ENCODE measurements around the gene ARHGEF2. TPM values are rescaled to one million over a fixed set of nuclear protein-coding genes. Genes with fewer than 3 reads are reported as not detected.

Gene ARHGEF2
- total and polyA plus RNA-seq, 2 donors (not counting 1 experiment from before 2014, with no cell fraction given) = 241 to 245 TPM

DNA sequence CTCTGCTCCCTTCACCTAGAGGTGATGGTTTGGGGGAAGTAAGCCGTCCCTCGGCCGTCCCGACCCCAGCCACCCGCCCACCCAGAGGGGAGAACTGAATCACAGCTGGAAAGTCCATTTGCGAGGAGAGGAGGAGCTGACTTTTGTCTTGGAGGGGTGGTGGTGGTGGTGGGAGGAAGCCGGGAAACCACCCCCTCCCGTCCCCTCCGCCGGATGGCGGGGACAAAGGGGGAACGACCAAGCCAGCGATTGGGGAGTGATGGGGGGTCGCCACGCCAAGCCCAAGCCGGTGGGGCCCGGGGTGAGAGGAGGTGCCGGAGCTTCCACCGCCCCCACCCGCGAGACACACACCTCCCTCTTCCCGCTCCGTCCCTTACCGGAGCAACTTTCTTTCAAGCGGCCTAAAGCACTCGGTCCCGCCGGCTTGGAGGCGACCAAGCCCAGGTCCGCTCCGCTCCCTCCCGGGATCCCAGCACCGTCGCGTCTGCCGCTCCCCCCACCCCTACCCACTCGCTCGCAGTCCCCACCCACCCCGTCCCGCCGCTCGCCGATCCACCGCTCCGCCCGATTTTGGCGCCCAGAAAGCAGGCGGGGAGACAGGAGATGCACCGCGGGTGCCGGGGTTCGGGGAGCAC lies 540 bp downstream of the ARHGEF2 start:
- intact Hi-C loops (cut with micrococcal nuclease) = loop anchor here (1.0 to 5.0 kb wide), 3 partner anchors 32 to 231 kb away; partner anchors contain the start of gene LAMTOR2
- peak overlapping the region; percentile 70 to 91 for H3K27ac ChIP-seq (ENCODE audit: low read length in 2 of 2)
- ATAC-seq (ENCODE audit: low read depth) (peak; percentile 7), DNase-seq (peak; percentile 39)
- H3K9ac ChIP-seq (ENCODE audit: low read length) = peak overlapping the region; percentile 89
- no peaks in the 10 kb centered on the region for H3K27me3 ChIP-seq (replicated peaks in 1 of 4; ENCODE audit: control extremely low read depth in 1 of 4, control insufficient read depth in 3 of 4, insufficient read depth in 4 of 4, low read length in 3 of 4)
- peaks cover 98% of the 10 kb centered on the region for H3K79me2 ChIP-seq (ENCODE audit: control insufficient read depth, insufficient read depth, low read length)
- H3K4me2 ChIP-seq (replicated peaks; ENCODE audit: low read depth, low read length, poor library complexity, severe bottlenecking) = peak overlapping the region; percentile 93
- POLR2A ChIA-PET = interaction anchor here (0.5 to 4.4 kb wide), 14 partner anchors 7 to 865 kb away, joined by 3 to 61 read pairs (median 8); partner anchors contain the start of genes KHDC4, LAMTOR2 and RXFP4
- CTCF ChIA-PET = interaction anchor here (0.6 to 12.2 kb wide), 13 partner anchors 8 to 44 kb away, joined by 3 to 206 read pairs (median 7); partner anchors contain the start of genes KHDC4 and RXFP4
- 0% methylated on average over 40 of the region's 52 CpGs for WGBS (ENCODE audit: insufficient coverage)
- Mint-ChIP-seq H3K4me3 (peak overlapping the region; percentile 95), H3K9me3 (ENCODE audit: insufficient read depth) (no peaks in the 10 kb centered on the region), H3K27me3 (no peaks in the 10 kb centered on the region), H3K27ac (peak overlapping the region; percentile 94), H3K4me1 (peaks cover 81% of the 10 kb centered on the region)
- peaks cover 63 to 72% of the 10 kb centered on the region in 2 donors for H3K4me1 ChIP-seq (ENCODE audit: control insufficient read depth in 2 of 2, insufficient read depth in 2 of 2, low read length in 2 of 2)
- no peaks in the 10 kb centered on the region for H3K9me3 ChIP-seq (ENCODE audit: control extremely low read depth in 1 of 3, control insufficient read depth in 2 of 3, insufficient read depth in 1 of 3, low read length in 2 of 3)
- peaks cover 53% of the 10 kb centered on the region for H4K20me1 ChIP-seq (ENCODE audit: control insufficient read depth, insufficient read depth, low read length, poor library complexity, severe bottlenecking)
- peaks cover 4 to 15% of the 10 kb centered on the region in 2 experiments for H3K36me3 ChIP-seq (replicated peaks in 1 of 2; ENCODE audit: control extremely low read depth in 1 of 2, control insufficient read depth in 1 of 2, extremely low read depth in 1 of 2, insufficient read depth in 2 of 2, low read length in 1 of 2)
- peak overlapping the region; percentile 71 to 93 (median 81) for H3K4me3 ChIP-seq (ENCODE audit: control extremely low read depth in 1 of 5, extremely low read depth in 1 of 5, insufficient read depth in 1 of 5, low read depth in 2 of 5, low read length in 4 of 5)
- TF ChIP-seq, protein P1, sequence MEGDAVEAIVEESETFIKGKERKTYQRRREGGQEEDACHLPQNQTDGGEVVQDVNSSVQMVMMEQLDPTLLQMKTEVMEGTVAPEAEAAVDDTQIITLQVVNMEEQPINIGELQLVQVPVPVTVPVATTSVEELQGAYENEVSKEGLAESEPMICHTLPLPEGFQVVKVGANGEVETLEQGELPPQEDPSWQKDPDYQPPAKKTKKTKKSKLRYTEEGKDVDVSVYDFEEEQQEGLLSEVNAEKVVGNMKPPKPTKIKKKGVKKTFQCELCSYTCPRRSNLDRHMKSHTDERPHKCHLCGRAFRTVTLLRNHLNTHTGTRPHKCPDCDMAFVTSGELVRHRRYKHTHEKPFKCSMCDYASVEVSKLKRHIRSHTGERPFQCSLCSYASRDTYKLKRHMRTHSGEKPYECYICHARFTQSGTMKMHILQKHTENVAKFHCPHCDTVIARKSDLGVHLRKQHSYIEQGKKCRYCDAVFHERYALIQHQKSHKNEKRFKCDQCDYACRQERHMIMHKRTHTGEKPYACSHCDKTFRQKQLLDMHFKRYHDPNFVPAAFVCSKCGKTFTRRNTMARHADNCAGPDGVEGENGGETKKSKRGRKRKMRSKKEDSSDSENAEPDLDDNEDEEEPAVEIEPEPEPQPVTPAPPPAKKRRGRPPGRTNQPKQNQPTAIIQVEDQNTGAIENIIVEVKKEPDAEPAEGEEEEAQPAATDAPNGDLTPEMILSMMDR (IDR thresholded peaks at IDR 0.05) = no peak
- no peak for TF ChIP-seq EZH2 (IDR thresholded peaks at IDR 0.05; ENCODE audit: borderline replicate concordance, insufficient read depth, low read depth, low read length, poor library complexity, severe bottlenecking)
- peak overlapping the region; percentile 67 for H2AFZ ChIP-seq (ENCODE audit: insufficient read depth, low read depth, low read length, poor library complexity, severe bottlenecking)
